ENCODE data around the gene TDRKH.
"Not testable (repeated sequence)": the region's sequence is repeated elsewhere in the genome, so short reads cannot be mapped to it uniquely, and the experiment has no call there.

DNA sequence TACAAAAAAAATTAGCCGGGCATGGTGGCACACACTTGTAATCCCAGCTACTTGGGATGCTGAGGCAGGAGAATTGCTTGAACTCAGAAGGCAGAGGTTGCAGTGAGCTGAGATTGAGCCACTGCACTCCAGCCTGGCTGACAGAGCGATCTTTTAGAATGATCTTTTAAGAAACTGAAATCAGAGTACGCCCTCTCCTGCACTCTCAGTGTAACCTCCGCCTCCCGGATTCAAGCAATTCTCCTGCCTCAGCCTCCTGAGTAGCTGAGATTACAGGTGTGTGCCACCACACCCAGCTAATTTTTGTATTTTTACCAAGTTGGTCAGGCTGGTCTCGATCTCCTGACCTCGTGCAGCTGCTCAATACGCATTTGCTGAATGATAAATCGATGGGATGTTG is 56.3 kb downstream of the TDRKH start:
- TF ChIP-seq, protein P1, sequence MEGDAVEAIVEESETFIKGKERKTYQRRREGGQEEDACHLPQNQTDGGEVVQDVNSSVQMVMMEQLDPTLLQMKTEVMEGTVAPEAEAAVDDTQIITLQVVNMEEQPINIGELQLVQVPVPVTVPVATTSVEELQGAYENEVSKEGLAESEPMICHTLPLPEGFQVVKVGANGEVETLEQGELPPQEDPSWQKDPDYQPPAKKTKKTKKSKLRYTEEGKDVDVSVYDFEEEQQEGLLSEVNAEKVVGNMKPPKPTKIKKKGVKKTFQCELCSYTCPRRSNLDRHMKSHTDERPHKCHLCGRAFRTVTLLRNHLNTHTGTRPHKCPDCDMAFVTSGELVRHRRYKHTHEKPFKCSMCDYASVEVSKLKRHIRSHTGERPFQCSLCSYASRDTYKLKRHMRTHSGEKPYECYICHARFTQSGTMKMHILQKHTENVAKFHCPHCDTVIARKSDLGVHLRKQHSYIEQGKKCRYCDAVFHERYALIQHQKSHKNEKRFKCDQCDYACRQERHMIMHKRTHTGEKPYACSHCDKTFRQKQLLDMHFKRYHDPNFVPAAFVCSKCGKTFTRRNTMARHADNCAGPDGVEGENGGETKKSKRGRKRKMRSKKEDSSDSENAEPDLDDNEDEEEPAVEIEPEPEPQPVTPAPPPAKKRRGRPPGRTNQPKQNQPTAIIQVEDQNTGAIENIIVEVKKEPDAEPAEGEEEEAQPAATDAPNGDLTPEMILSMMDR (IDR thresholded peaks at IDR 0.05; ENCODE audit: low read depth, low read length), result not testable (repeated sequence)
- TF ChIP-seq POLR2A (IDR thresholded peaks at IDR 0.05; ENCODE audit: extremely low read depth, insufficient read length); MYC (IDR thresholded peaks at IDR 0.05; ENCODE audit: low read depth, low read length): not testable (repeated sequence)
